Measurements from ENCODE around the gene C1QTNF1.

The C1QTNF1 gene

DNA sequence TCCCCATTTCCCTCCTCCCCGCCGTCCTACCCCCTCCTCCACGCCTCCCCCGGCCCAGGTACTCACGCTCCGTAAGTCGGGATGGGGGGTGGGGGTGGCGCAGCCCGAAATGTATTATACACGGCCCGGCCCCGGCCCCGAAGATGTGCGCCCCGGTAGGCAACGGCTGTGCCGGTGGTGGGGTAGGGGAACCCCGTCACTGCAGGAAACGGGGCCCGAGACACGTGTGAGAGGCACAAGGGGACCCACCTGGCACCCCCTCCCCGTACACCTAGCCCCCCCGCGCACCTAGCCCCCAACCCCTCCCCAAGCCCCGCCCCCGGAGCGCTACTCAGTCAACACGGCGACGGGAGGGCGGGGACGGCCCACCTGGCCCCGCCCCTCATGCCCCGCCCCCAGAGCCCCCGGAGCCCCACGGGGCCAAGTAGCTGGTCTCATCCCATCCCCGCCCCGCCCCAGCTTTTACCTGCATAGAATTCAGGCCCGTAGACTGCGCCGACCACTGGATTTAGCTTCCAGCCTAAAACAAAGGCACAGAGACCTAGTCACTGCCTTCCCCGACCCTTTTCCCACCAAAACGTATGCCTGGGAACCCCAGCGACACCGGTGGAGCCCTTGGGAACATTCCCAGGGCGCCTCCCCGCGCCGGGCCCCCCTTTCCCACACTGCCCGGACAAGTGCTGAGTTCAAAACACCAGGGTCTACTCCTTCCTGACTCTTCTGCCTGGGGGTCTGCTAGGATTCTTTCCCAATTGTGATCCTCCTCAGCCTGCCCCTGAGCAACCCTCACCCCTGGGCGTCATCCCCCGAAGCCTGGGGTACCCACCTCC is 73.5 kb downstream of the C1QTNF1 start:
- peak in 1 of 6 experiments; percentile 7 for DNase-seq

DNA sequence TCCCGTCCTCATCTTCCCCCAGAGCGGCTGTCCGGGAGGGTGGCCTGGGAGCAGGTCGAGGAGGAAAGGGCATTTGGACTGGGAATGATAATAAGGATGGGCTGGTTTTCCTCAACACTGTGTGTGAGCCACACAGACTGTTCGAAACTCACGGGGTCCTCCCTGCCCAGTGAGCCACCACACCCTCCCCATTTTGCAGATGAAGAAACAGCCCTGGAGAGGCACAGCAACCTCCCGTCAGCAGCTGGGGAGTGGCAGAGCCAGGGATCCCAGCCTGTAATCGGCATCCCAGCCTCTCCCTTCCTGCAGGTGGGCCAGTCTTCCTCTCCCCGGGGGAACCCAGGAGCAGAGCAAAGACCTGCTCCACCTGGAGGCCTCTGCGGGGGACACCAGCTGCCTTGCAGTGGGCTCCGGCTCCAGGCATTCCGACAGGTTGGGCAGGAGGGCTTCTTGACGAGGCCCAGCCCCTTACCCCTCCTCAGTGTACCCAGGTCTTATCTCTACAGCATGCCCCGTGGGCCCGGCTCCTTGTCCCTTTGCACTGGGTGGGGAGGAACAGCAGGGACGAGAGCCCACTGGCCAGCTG is 74.4 kb downstream of the C1QTNF1 start:
- no peak for DNase-seq
